Colon (tissue), 2 donors: Measurements from ENCODE around the gene CD44.
"Not testable (repeated sequence)": the region's sequence is repeated elsewhere in the genome, so short reads cannot be mapped to it uniquely, and the experiment has no call there.

Experiments used
- FAIRE-seq: peaks from 2 replicates; lab custom pipeline; 2012; peaks lifted over from hg19 to GRCh38; lab: Jason Lieb, UNC
- donor health status: control.
- donor health status: control.

Gene CD44

GRCh38 chr11:35138943-35139721 lies at the start of gene CD44:
Gene CD44 (plus strand): TSS chr11:35139171. CDS start chr11:35139304, 133 bp downstream.
- FAIRE-seq = no peak

GRCh38 chr11:35089666-35090065 lies 49.3 kb upstream of the CD44 start:
- no peak for FAIRE-seq

- FAIRE-seq = no peak
Measured at GRCh38 chr11:35090125-35090524, 48.8 kb upstream of the CD44 start.

GRCh38 chr11:35090991-35091390 lies 48.0 kb upstream of the CD44 start:
- FAIRE-seq = not testable (repeated sequence)

GRCh38 chr11:35096723-35097122 lies 42.2 kb upstream of the CD44 start:
- no peak for FAIRE-seq

- no peak for FAIRE-seq
Measured at GRCh38 chr11:35097814-35098455, 41.0 kb upstream of the CD44 start.

- no peak for FAIRE-seq
Measured at GRCh38 chr11:35098855-35099254, 40.1 kb upstream of the CD44 start.

- no peak for FAIRE-seq
Measured at GRCh38 chr11:35099278-35100012, 39.5 kb upstream of the CD44 start.

GRCh38 chr11:35100013-35100383 lies 39.0 kb upstream of the CD44 start:
- no peak for FAIRE-seq

GRCh38 chr11:35101223-35101622 lies 37.7 kb upstream of the CD44 start:
- no peak for FAIRE-seq

GRCh38 chr11:35102267-35102666 lies 36.7 kb upstream of the CD44 start:
- FAIRE-seq = no peak

- no peak for FAIRE-seq
Measured at GRCh38 chr11:35103366-35104208, 35.4 kb upstream of the CD44 start.

- FAIRE-seq = no peak
Measured at GRCh38 chr11:35104655-35105054, 34.3 kb upstream of the CD44 start.

- FAIRE-seq = no peak
Measured at GRCh38 chr11:35105319-35106079, 33.5 kb upstream of the CD44 start.

- no peak for FAIRE-seq
Measured at GRCh38 chr11:35106595-35106994, 32.4 kb upstream of the CD44 start.

- no peak for FAIRE-seq
Measured at GRCh38 chr11:35107861-35108260, 31.1 kb upstream of the CD44 start.

GRCh38 chr11:35108336-35108735 lies 30.6 kb upstream of the CD44 start:
- not testable (repeated sequence) for FAIRE-seq

- FAIRE-seq = no peak
Measured at GRCh38 chr11:35109041-35109440, 29.9 kb upstream of the CD44 start.

GRCh38 chr11:35109827-35110226 lies 29.1 kb upstream of the CD44 start:
- no peak for FAIRE-seq

GRCh38 chr11:35111161-35112055 lies 27.6 kb upstream of the CD44 start:
- no peak for FAIRE-seq
